GM12891 (cell line): ENCODE data around the gene GPR101.

ENCODE experiments used
- POLR2A ChIP-seq: IDR thresholded peaks from 2 replicates; pipeline ENCODE4 v1.6.1; 2011; ENCODE audit warnings: low read depth, low read length, control low read depth
- POLR2AphosphoS5 ChIP-seq: IDR thresholded peaks from 2 replicates; pipeline ENCODE4 v1.6.1; 2011; ENCODE audit warnings: low read depth, low read length, control low read depth
- TAF1 ChIP-seq: IDR thresholded peaks from 2 replicates; pipeline ENCODE4 v1.6.1; 2011; ENCODE audit warnings: low read depth, low read length, control low read depth

- TF ChIP-seq TAF1 = no peak
- TF ChIP-seq POLR2AphosphoS5 = no peak
- no peak for TF ChIP-seq POLR2A
Observed at GRCh38 chrX:137058339-137059127, 24.7 kb upstream of the GPR101 start.
